Liver (tissue), 9 donors: Measurements from ENCODE around the gene PFKL. TPM values are rescaled to one million over a fixed set of nuclear protein-coding genes. Genes with fewer than 3 reads are reported as not detected.
"Not testable (repeated sequence)": the region's sequence is repeated elsewhere in the genome, so short reads cannot be mapped to it uniquely, and the experiment has no call there.

Source experiments
- DNase-seq: peaks from one replicate; pipeline ENCODE4 v3.0.0-alpha.2; 2017; ENCODE audit warnings: low spot score
- H3K27ac ChIP-seq, 2 donors: one replicate each; pipeline ENCODE4 v1.7.0; 2013; ENCODE audit warnings: inconsistent platforms in 2 of 2, low read length in 2 of 2, control low read depth in 1 of 2, low read depth in 1 of 2, mild to moderate bottlenecking in 1 of 2
- H3K27me3 ChIP-seq, 4 donors: one replicate each; pipeline versions ENCODE4 v1.6.1 to v1.7.0; 2013; ENCODE audit warnings: low read length in 3 of 4, inconsistent platforms in 1 of 4, mild to moderate bottlenecking in 1 of 4, moderate library complexity in 1 of 4; ENCODE audit not compliant: control insufficient read depth in 4 of 4, insufficient read depth in 4 of 4
- H3K36me3 ChIP-seq, 4 donors: one replicate each; pipeline versions ENCODE4 v1.6.1 to v1.7.0; 2013; ENCODE audit warnings: low read length in 3 of 4, mild to moderate bottlenecking in 3 of 4, low read depth in 1 of 4, moderate library complexity in 1 of 4; ENCODE audit not compliant: control insufficient read depth in 4 of 4, insufficient read depth in 3 of 4
- H3K4me1 ChIP-seq, 4 donors: one replicate each; pipeline versions ENCODE4 v1.6.1 to v1.7.0; 2013; ENCODE audit warnings: low read length in 3 of 4, mild to moderate bottlenecking in 3 of 4, moderate library complexity in 1 of 4; ENCODE audit not compliant: control insufficient read depth in 4 of 4, insufficient read depth in 4 of 4
- H3K4me3 ChIP-seq, 3 donors: one replicate each; pipeline versions ENCODE4 v1.6.1 to v1.7.0; 2013; ENCODE audit warnings: low read length in 3 of 3, control low read depth in 1 of 3, low read depth in 1 of 3, mild to moderate bottlenecking in 1 of 3
- H3K9ac ChIP-seq, 2 donors: one replicate each; pipeline ENCODE4 v1.7.0; 2013; ENCODE audit warnings: low read length in 2 of 2, mild to moderate bottlenecking in 2 of 2, moderate library complexity in 2 of 2, control low read depth in 1 of 2, low read depth in 1 of 2
- H3K9me3 ChIP-seq, 4 donors: one replicate each; pipeline versions ENCODE4 v1.6.1 to v1.7.0; 2013; ENCODE audit warnings: low read length in 3 of 4; ENCODE audit not compliant: control insufficient read depth in 4 of 4
- EGR1 ChIP-seq, 2 donors: IDR thresholded peaks; 2 replicates each; pipeline ENCODE4 v1.6.1; 2016 to 2018; ENCODE audit warnings: antibody characterized with exemption in 2 of 2, low read depth in 2 of 2
- FOXA1 ChIP-seq: IDR thresholded peaks from 2 replicates; pipeline ENCODE4 v1.6.1; 2016; ENCODE audit warnings: antibody characterized with exemption
- FOXA2 ChIP-seq: IDR thresholded peaks from 2 replicates; pipeline ENCODE4 v1.6.1; 2016; ENCODE audit warnings: antibody characterized with exemption
- GABPA ChIP-seq, 2 donors: IDR thresholded peaks in 1 of 2; conservative IDR thresholded peaks in 1 of 2; 2 replicates each; pipeline ENCODE4 v1.6.1; 2016; ENCODE audit warnings: antibody characterized with exemption in 2 of 2, mild to moderate bottlenecking in 1 of 2, moderate library complexity in 1 of 2
- HNF4A ChIP-seq, 2 donors: conservative IDR thresholded peaks; 2 replicates each; pipeline ENCODE4 v1.6.1; 2016; ENCODE audit warnings: antibody characterized with exemption in 2 of 2, mild to moderate bottlenecking in 2 of 2
- HNF4G ChIP-seq: IDR thresholded peaks from 2 replicates; pipeline ENCODE4 v1.6.1; 2016; ENCODE audit warnings: antibody characterized with exemption
- JUND ChIP-seq, 2 donors: IDR thresholded peaks; 2 replicates each; pipeline ENCODE4 v1.6.1; 2016; ENCODE audit warnings: antibody characterized with exemption in 2 of 2
- NR2F2 ChIP-seq: IDR thresholded peaks from 2 replicates; pipeline ENCODE4 v1.6.1; 2016; ENCODE audit warnings: antibody characterized with exemption
- RAD21 ChIP-seq, 2 donors: IDR thresholded peaks; 2 replicates each; pipeline ENCODE4 v1.6.1; 2016; ENCODE audit warnings: antibody characterized with exemption in 2 of 2, mild to moderate bottlenecking in 2 of 2
- REST ChIP-seq: IDR thresholded peaks from 2 replicates; pipeline ENCODE4 v1.6.1; 2016; ENCODE audit warnings: antibody characterized with exemption, mild to moderate bottlenecking
- SP1 ChIP-seq: IDR thresholded peaks from 2 replicates; pipeline ENCODE4 v1.6.1; 2018; ENCODE audit warnings: antibody characterized with exemption, mild to moderate bottlenecking
- TAF1 ChIP-seq: conservative IDR thresholded peaks from 2 replicates; pipeline ENCODE4 v1.6.1; 2016; ENCODE audit warnings: antibody characterized with exemption, mild to moderate bottlenecking
- YY1 ChIP-seq: IDR thresholded peaks from 2 replicates; pipeline ENCODE4 v1.6.1; 2016; ENCODE audit warnings: antibody characterized with exemption, mild to moderate bottlenecking
- ZBTB33 ChIP-seq: IDR thresholded peaks from 2 replicates; pipeline ENCODE4 v1.6.1; 2016; ENCODE audit warnings: antibody characterized with exemption
- WGBS: extraction: QIAGEN DNeasy Blood & Tissue Kit; methylation state at CpG from one replicate; pipeline ENCODE4 v1.1.7; 2013; 5-methylcytosine and 5-hydroxymethylcytosine counted together
- polyA plus RNA-seq, 2 donors: library from polyadenylated mRNA; stranded (reverse) in 1 of 2; unstranded in 1 of 2; fragments of 200-250 nt in 1 of 2; fragments of >200 nt in 1 of 2; fragmentation: Nextera tagmentation in 1 of 2; extraction: Ambion mirVana in 1 of 2; gene quantifications; one replicate each; pipeline versions ENCODE4 v1.2.1 to v1.2.3, GENCODE V29; 2013 to 2015
- total RNA-seq, 2 donors: library from RNA; depleted of rRNA; stranded (reverse); fragments of >200 nt; gene quantifications; one replicate each; pipeline ENCODE4 v1.2.3, GENCODE V29; 2014
- TF ChIP-seq, protein P1 (sequence below): fragments of 150-350 bp; IDR thresholded peaks from 2 replicates; pipeline ENCODE4 v1.5.1; 2017; ENCODE audit warnings: improper control_type of control experiment, low read depth, low read length; ENCODE audit not compliant: missing input control
- donor health status: healthy.
- donor health status: healthy.
- donor health status: healthy.
- donor health status: healthy.
- donor health status: healthy.

Gene PFKL
- total and polyA plus RNA-seq, 4 donors, result 48.1 to 98.4 (median 81.0) TPM

GRCh38 chr21:44338971-44339910 lies 39.4 kb downstream of the PFKL start, which contains the start of gene CFAP410 (continued):
- TF ChIP-seq, protein P1, sequence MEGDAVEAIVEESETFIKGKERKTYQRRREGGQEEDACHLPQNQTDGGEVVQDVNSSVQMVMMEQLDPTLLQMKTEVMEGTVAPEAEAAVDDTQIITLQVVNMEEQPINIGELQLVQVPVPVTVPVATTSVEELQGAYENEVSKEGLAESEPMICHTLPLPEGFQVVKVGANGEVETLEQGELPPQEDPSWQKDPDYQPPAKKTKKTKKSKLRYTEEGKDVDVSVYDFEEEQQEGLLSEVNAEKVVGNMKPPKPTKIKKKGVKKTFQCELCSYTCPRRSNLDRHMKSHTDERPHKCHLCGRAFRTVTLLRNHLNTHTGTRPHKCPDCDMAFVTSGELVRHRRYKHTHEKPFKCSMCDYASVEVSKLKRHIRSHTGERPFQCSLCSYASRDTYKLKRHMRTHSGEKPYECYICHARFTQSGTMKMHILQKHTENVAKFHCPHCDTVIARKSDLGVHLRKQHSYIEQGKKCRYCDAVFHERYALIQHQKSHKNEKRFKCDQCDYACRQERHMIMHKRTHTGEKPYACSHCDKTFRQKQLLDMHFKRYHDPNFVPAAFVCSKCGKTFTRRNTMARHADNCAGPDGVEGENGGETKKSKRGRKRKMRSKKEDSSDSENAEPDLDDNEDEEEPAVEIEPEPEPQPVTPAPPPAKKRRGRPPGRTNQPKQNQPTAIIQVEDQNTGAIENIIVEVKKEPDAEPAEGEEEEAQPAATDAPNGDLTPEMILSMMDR, result no peak

- not testable (repeated sequence) for H3K9ac ChIP-seq, DNase-seq, H3K27me3 ChIP-seq, H3K4me3 ChIP-seq, H3K9me3 ChIP-seq, H3K27ac ChIP-seq, H3K36me3 ChIP-seq
- WGBS, result 79% methylated on average over 12 of the region's 12 CpGs
- H3K4me1 ChIP-seq, result peaks cover 0 to 17% (median 14%) of the 10 kb centered on the region in 4 donors
Measured at GRCh38 chr21:44341726-44342458, 42.0 kb downstream of the PFKL start.

GRCh38 chr21:44342981-44343380 lies 43.1 kb downstream of the PFKL start:
- DNase-seq, H3K9me3 ChIP-seq, H3K4me3 ChIP-seq, H3K9ac ChIP-seq, H3K27ac ChIP-seq, H3K27me3 ChIP-seq, H3K36me3 ChIP-seq: not testable (repeated sequence)
- WGBS, result 86% methylated on average over 8 of the region's 8 CpGs
- peaks cover 0 to 14% (median 10%) of the 10 kb centered on the region in 4 donors for H3K4me1 ChIP-seq

- DNase-seq, result no peak
- WGBS, result 86% methylated on average over 17 of the region's 17 CpGs
- no peak overlapping the region for H3K9ac ChIP-seq
- TF ChIP-seq GABPA (IDR thresholded peaks at IDR 0.05 in 1 of 2, conservative IDR thresholded peaks at IDR 0.05 in 1 of 2), result no peak
- TF ChIP-seq REST, result no peak
- no peak for TF ChIP-seq NR2F2
- no peak for TF ChIP-seq FOXA1
- TF ChIP-seq YY1, result no peak
- no peak for TF ChIP-seq HNF4A (conservative IDR thresholded peaks at IDR 0.05)
- TF ChIP-seq HNF4G, result no peak
- TF ChIP-seq TAF1, result no peak
- no peak for TF ChIP-seq JUND (IDR thresholded peaks at IDR 0.05)
- no peak for TF ChIP-seq ZBTB33
- TF ChIP-seq FOXA2, result no peak
- TF ChIP-seq SP1, result no peak
- TF ChIP-seq EGR1 (IDR thresholded peaks at IDR 0.05; ENCODE audit: low read depth in 2 of 2), result no peak
- TF ChIP-seq RAD21 (IDR thresholded peaks at IDR 0.05), result no peak
Measured at GRCh38 chr21:44344541-44345183, 44.8 kb downstream of the PFKL start.

More at GRCh38 chr21:44344541-44345183, 44.8 kb downstream of the PFKL start:
- Histone ChIP-seq H3K27ac (no peak overlapping the region), H3K36me3 (no peaks in the 10 kb centered on the region), H3K4me1 (peaks cover 0 to 7% (median 4%) of the 10 kb centered on the region in 4 donors), H3K4me3 (no peak overlapping the region), H3K9me3 (no peaks in the 10 kb centered on the region), H3K27me3 (peaks cover 0 to 2% (median 0%) of the 10 kb centered on the region in 4 donors)
